ENCODE data around the gene SLC39A6. TPM values are rescaled to one million over a fixed set of nuclear protein-coding genes. Genes with fewer than 3 reads are reported as not detected.
"Not testable (repeated sequence)": the region's sequence is repeated elsewhere in the genome, so short reads cannot be mapped to it uniquely, and the experiment has no call there.

SLC39A6 gene
- total and polyA plus RNA-seq, 9 donors, result 26.9 to 40.9 (median 29.8) TPM

GRCh38 chr18:36066686-36067054 lies 62.5 kb downstream of the SLC39A6 start:
- DNase-seq, result no peak
- H3K4me1 ChIP-seq (ENCODE audit: control insufficient read depth, insufficient read depth, low read length), result no peaks in the 10 kb centered on the region
- H3K27ac ChIP-seq (ENCODE audit: low read length), result peak overlapping the region; percentile 96
- WGBS (ENCODE audit: insufficient coverage), result 0% methylated on average over 5 of the region's 5 CpGs
- no peaks in the 10 kb centered on the region for H3K36me3 ChIP-seq (ENCODE audit: control insufficient read depth, insufficient read depth, low read length)
- peak overlapping the region; percentile 97 for H3K4me3 ChIP-seq (ENCODE audit: low read length)
- no peaks in the 10 kb centered on the region for H3K27me3 ChIP-seq (ENCODE audit: control insufficient read depth, insufficient read depth, low read length)
- H3K9me3 ChIP-seq (replicated peaks; ENCODE audit: control insufficient read depth, low read depth, low read length), result no peaks in the 10 kb centered on the region

- WGBS (ENCODE audit: insufficient coverage), result 19% methylated on average over 3 of the region's 5 CpGs
- no peak overlapping the region for H3K27ac ChIP-seq (ENCODE audit: low read length)
Measured at GRCh38 chr18:36066001-36066400, 63.1 kb downstream of the SLC39A6 start.

GRCh38 chr18:36064809-36065079 lies 64.4 kb downstream of the SLC39A6 start:
- not testable (repeated sequence) for H3K36me3 ChIP-seq (ENCODE audit: control insufficient read depth, insufficient read depth, low read length); DNase-seq; H3K4me3 ChIP-seq (ENCODE audit: low read length); H3K4me1 ChIP-seq (ENCODE audit: control insufficient read depth, insufficient read depth, low read length); H3K27ac ChIP-seq (ENCODE audit: low read length); H3K27me3 ChIP-seq (ENCODE audit: control insufficient read depth, insufficient read depth, low read length); H3K9me3 ChIP-seq (replicated peaks; ENCODE audit: control insufficient read depth, low read depth, low read length)
- WGBS (ENCODE audit: insufficient coverage), result 99% methylated on average over 9 of the region's 9 CpGs

More at GRCh38 chr18:36066001-36066400, 63.1 kb downstream of the SLC39A6 start:
- Histone ChIP-seq H3K36me3 (ENCODE audit: control insufficient read depth, insufficient read depth, low read length) (no peaks in the 10 kb centered on the region), H3K27me3 (ENCODE audit: control insufficient read depth, insufficient read depth, low read length) (no peaks in the 10 kb centered on the region), H3K9me3 (replicated peaks; ENCODE audit: control insufficient read depth, low read depth, low read length) (no peaks in the 10 kb centered on the region), H3K4me3 (ENCODE audit: low read length) (peak overlapping the region; percentile 97), H3K4me1 (ENCODE audit: control insufficient read depth, insufficient read depth, low read length) (no peaks in the 10 kb centered on the region)
- no peak for DNase-seq

GRCh38 chr18:36064027-36064808 lies 64.9 kb downstream of the SLC39A6 start:
- H3K9me3 ChIP-seq (replicated peaks; ENCODE audit: control insufficient read depth, low read depth, low read length), result no peaks in the 10 kb centered on the region
- 94% methylated on average over 25 of the region's 31 CpGs for WGBS (ENCODE audit: insufficient coverage)
- H3K27ac ChIP-seq (ENCODE audit: low read length), result no peak overlapping the region
- no peaks in the 10 kb centered on the region for H3K4me1 ChIP-seq (ENCODE audit: control insufficient read depth, insufficient read depth, low read length)
- H3K27me3 ChIP-seq (ENCODE audit: control insufficient read depth, insufficient read depth, low read length), result no peaks in the 10 kb centered on the region
- H3K4me3 ChIP-seq (ENCODE audit: low read length), result no peak overlapping the region
- H3K36me3 ChIP-seq (ENCODE audit: control insufficient read depth, insufficient read depth, low read length), result no peaks in the 10 kb centered on the region
- no peak for DNase-seq

GRCh38 chr18:36058674-36059073 lies 70.5 kb downstream of the SLC39A6 start:
- H3K4me1 ChIP-seq (ENCODE audit: control insufficient read depth, insufficient read depth, low read length), result no peaks in the 10 kb centered on the region
- no CpG with 5 or more reads among the region's 3 CpGs for WGBS (ENCODE audit: insufficient coverage)
- no peaks in the 10 kb centered on the region for H3K36me3 ChIP-seq (ENCODE audit: control insufficient read depth, insufficient read depth, low read length)
- DNase-seq, result no peak
- no peak overlapping the region for H3K4me3 ChIP-seq (ENCODE audit: low read length)
- H3K27ac ChIP-seq (ENCODE audit: low read length), result no peak overlapping the region
- H3K27me3 ChIP-seq (ENCODE audit: control insufficient read depth, insufficient read depth, low read length), result no peaks in the 10 kb centered on the region
- H3K9me3 ChIP-seq (replicated peaks; ENCODE audit: control insufficient read depth, low read depth, low read length), result no peaks in the 10 kb centered on the region

Other genes starting within 250 kb of the SLC39A6 start
- gene RPRD1A, start 61.8 kb downstream of the SLC39A6 start, total RNA-seq, result 40.0 TPM
- 10 to 100 TPM; 31.2 to 43.6 (median 37.2) TPM for gene RPRD1A, start 61.8 kb downstream of the SLC39A6 start, polyA plus RNA-seq (ENCODE audit: insufficient read depth in 1 of 8, insufficient read length in 8 of 8, low replicate concordance in 1 of 8)
- 82.2 TPM for gene ELP2, start 559 bp upstream of the SLC39A6 start, total RNA-seq
- gene ELP2, start 559 bp upstream of the SLC39A6 start, polyA plus RNA-seq (ENCODE audit: insufficient read depth in 1 of 8, insufficient read length in 8 of 8, low replicate concordance in 1 of 8), result 10 to 100 TPM; 52.9 to 81.9 (median 61.5) TPM
- 0.13 TPM for gene MOCOS, start 58.2 kb upstream of the SLC39A6 start, total RNA-seq
- under 1 TPM; 0.10 to 0.62 (median 0.25) TPM for gene MOCOS, start 58.2 kb upstream of the SLC39A6 start, polyA plus RNA-seq (ENCODE audit: insufficient read depth in 1 of 8, insufficient read length in 8 of 8, low replicate concordance in 1 of 8)
- gene FHOD3, start 168.4 kb upstream of the SLC39A6 start, total RNA-seq, result 27.7 TPM
- 10 to 100 TPM; 27.1 to 36.8 (median 34.5) TPM for gene FHOD3, start 168.4 kb upstream of the SLC39A6 start, polyA plus RNA-seq (ENCODE audit: insufficient read depth in 1 of 8, insufficient read length in 8 of 8, low replicate concordance in 1 of 8)